K562 (cell line): ENCODE results near the gene PIK3R5. TPM values are rescaled to one million over a fixed set of nuclear protein-coding genes. Genes with fewer than 3 reads are reported as not detected.
A peak's percentile ranks its signal among the peaks of the same experiment; 100 is the strongest.

Experiments
- ATAC-seq: fragments of 200-7000 bp; cut with Tn5 transposase; 3 replicates; pipeline ENCODE4 v1.9.1; 2020; ENCODE audit warnings: moderate library complexity
- BruUV-seq: library from RNA; stranded (reverse); fragments of 400-500 nt; replicated peaks from 2 replicates; lab custom pipeline; 2021; lab: Mats Ljungman, UMichigan
- CTCF ChIA-PET: fragments of 300-600 bp; formaldehyde crosslinking; extraction: SDS; loops from one replicate; lab custom pipeline; 2021; ENCODE audit warnings: low intra/inter-chr PET ratio; lab: Yijun Ruan, JAX
- POLR2A ChIA-PET: fragments of 300-600, 350-650 bp; sonication (Branson Sonifier 250); formaldehyde crosslinking; extraction: SDS; loops from one replicate; lab custom pipeline; 2021; ENCODE audit warnings: antibody characterized with exemption, inconsistent platforms; lab: Yijun Ruan, JAX
- DNase-seq, 4 experiments: peaks; one replicate each; pipeline versions ENCODE4 v3.0.0 to v3.0.0-alpha.2; 2011 to 2018; ENCODE audit warnings: low spot score in 3 of 4, mixed read lengths in 3 of 4; ENCODE audit errors: extremely low read depth in 1 of 4
- FAIRE-seq: peaks from 2 replicates; lab custom pipeline; 2011; peaks lifted over from hg19 to GRCh38; lab: Jason Lieb, UNC
- H2AFZ ChIP-seq: 2 replicates; pipeline ENCODE4 v1.6.0; 2011; ENCODE audit warnings: low read depth, low read length, control low read depth, inconsistent platforms
- H3K27ac ChIP-seq: fragments of 200-600 bp; 3 replicates; pipeline ENCODE4 v1.8.0; 2011; ENCODE audit warnings: low read depth, mild to moderate bottlenecking, control low read depth, inconsistent platforms, low read length, moderate library complexity, mixed read lengths; ENCODE audit errors: extremely low read depth
- H3K27me3 ChIP-seq, 2 experiments: fragments of 300-600 bp in 1 of 2; 2 replicates in 1 of 2; 3 replicates in 1 of 2; pipeline versions ENCODE4 v1.6.0 to v1.8.0; 2011; ENCODE audit warnings: inconsistent platforms in 2 of 2, low read length in 2 of 2, mild to moderate bottlenecking in 1 of 2, mixed read lengths in 1 of 2, moderate library complexity in 1 of 2; ENCODE audit not compliant: control insufficient read depth in 2 of 2, insufficient read depth in 2 of 2
- H3K36me3 ChIP-seq: fragments of 300-600 bp; 3 replicates; pipeline ENCODE4 v1.8.0; 2011; ENCODE audit warnings: mild to moderate bottlenecking, low read length, inconsistent platforms; ENCODE audit not compliant: control insufficient read depth, insufficient read depth
- H3K4me1 ChIP-seq, 2 experiments: fragments of 200-600 bp in 1 of 2; replicated peaks in 1 of 2; 2 replicates in 1 of 2; 3 replicates in 1 of 2; pipeline versions ENCODE4 v1.5.1 to v1.8.0; 2011; ENCODE audit warnings: inconsistent platforms in 2 of 2, low read length in 2 of 2, mild to moderate bottlenecking in 1 of 2, mixed read lengths in 1 of 2, moderate library complexity in 1 of 2; ENCODE audit not compliant: control insufficient read depth in 2 of 2, insufficient read depth in 2 of 2
- H3K4me2 ChIP-seq: 2 replicates; pipeline ENCODE4 v1.6.1; 2011; ENCODE audit warnings: low read length, control low read depth, inconsistent platforms, mixed read lengths; ENCODE audit not compliant: insufficient read depth
- H3K4me3 ChIP-seq: fragments of 200-600 bp; sonication (generic), shearing (Covaris generic); 2 replicates; pipeline ENCODE4 v1.5.1; 2016; ENCODE audit warnings: control low read depth, inconsistent platforms
- H3K79me2 ChIP-seq: fragments of 200-600 bp; 3 replicates; pipeline ENCODE4 v1.8.0; 2011; ENCODE audit warnings: low read length, inconsistent platforms; ENCODE audit not compliant: control insufficient read depth, insufficient read depth
- H3K9ac ChIP-seq, 2 experiments: 2 replicates each; pipeline versions ENCODE4 v1.6.0 to v1.6.1; 2011; ENCODE audit warnings: low read depth in 2 of 2, low read length in 2 of 2, control low read depth in 1 of 2, inconsistent platforms in 1 of 2, mild to moderate bottlenecking in 1 of 2, mixed read lengths in 1 of 2; ENCODE audit not compliant: insufficient read depth in 1 of 2
- H3K9me1 ChIP-seq: one replicate; pipeline ENCODE4 v1.6.0; 2011; ENCODE audit warnings: inconsistent platforms, mild to moderate bottlenecking, low read length, moderate library complexity; ENCODE audit not compliant: control insufficient read depth, insufficient read depth
- H3K9me3 ChIP-seq: replicated peaks from 2 replicates; pipeline ENCODE4 v1.5.1; 2011; ENCODE audit warnings: low read depth, low read length, inconsistent platforms; ENCODE audit not compliant: control insufficient read depth, insufficient read depth
- H4K20me1 ChIP-seq: replicated peaks from 2 replicates; pipeline ENCODE4 v1.6.1; 2011; ENCODE audit warnings: low read length, inconsistent platforms, mixed read lengths; ENCODE audit not compliant: control insufficient read depth, insufficient read depth
- CTCF ChIP-seq, 3 experiments: IDR thresholded peaks in 2 of 3; conservative IDR thresholded peaks in 1 of 3; 2 replicates each; pipeline ENCODE4 v1.5.1; 2011 to 2012; ENCODE audit warnings: low read length in 3 of 3, mild to moderate bottlenecking in 3 of 3, control low read depth in 2 of 3, improper control_type of control experiment in 1 of 3, inconsistent platforms in 1 of 3, low read depth in 1 of 3, mixed read lengths in 1 of 3, moderate library complexity in 1 of 3; ENCODE audit not compliant: insufficient read depth in 2 of 3
- EHMT2 ChIP-seq: fragments of 450-650 bp; IDR thresholded peaks from 2 replicates; pipeline ENCODE4 v1.6.1; 2018; ENCODE audit warnings: antibody characterized with exemption
- EP300 ChIP-seq: IDR thresholded peaks from 2 replicates; pipeline ENCODE4 v1.6.1; 2012; ENCODE audit warnings: low read length, improper control_type of control experiment
- HNRNPH1 ChIP-seq: fragments of 200-400 bp; formaldehyde crosslinking; optimal IDR thresholded peaks from 2 replicates; pipeline ENCODE3; 2017; ENCODE audit warnings: low read depth, mild to moderate bottlenecking, low read length, moderate library complexity
- NFIC ChIP-seq: fragments of 450-650 bp; IDR thresholded peaks from 2 replicates; pipeline ENCODE4 v1.6.1; 2017; ENCODE audit warnings: mild to moderate bottlenecking, inconsistent platforms
- POLR2AphosphoS5 ChIP-seq: IDR thresholded peaks from 2 replicates; pipeline ENCODE4 v1.6.1; 2011; ENCODE audit warnings: mild to moderate bottlenecking, low read depth, low read length, moderate library complexity; ENCODE audit not compliant: control insufficient read depth, insufficient read depth
- RAD21 ChIP-seq, 2 experiments: fragments of 250-450 bp in 1 of 2; fragments of 450-650 bp in 1 of 2; sonication (Bioruptor Pico) in 1 of 2; formaldehyde crosslinking in 1 of 2; IDR thresholded peaks in 1 of 2; conservative IDR thresholded peaks in 1 of 2; 2 replicates each; pipeline versions ENCODE4 v1.4.0 to v1.8.0; 2020 to 2022; ENCODE audit warnings: mild to moderate bottlenecking in 2 of 2, moderate library complexity in 1 of 2
- RBM25 ChIP-seq: fragments of 200-400 bp; formaldehyde crosslinking; IDR thresholded peaks from 2 replicates; pipeline ENCODE4 v1.6.1; 2018; ENCODE audit warnings: low read length, low read depth, moderate library complexity; ENCODE audit not compliant: severe bottlenecking
- SMC3 ChIP-seq: conservative IDR thresholded peaks from 2 replicates; pipeline ENCODE4 v1.6.1; 2011; ENCODE audit warnings: low read depth, low read length, improper control_type of control experiment; ENCODE audit not compliant: insufficient read depth
- SPI1 ChIP-seq: IDR thresholded peaks from 2 replicates; pipeline ENCODE4 v1.6.1; 2011; ENCODE audit warnings: low read depth, low read length, control low read depth, borderline replicate concordance
- TEAD2 ChIP-seq: fragments of 450-650 bp; IDR thresholded peaks from 2 replicates; pipeline ENCODE4 v1.6.1; 2016; ENCODE audit warnings: missing genetic modification characterization, control low read depth, missing compliant biosample characterization
- WGBS: fragments of 100-300 bp; shearing (Covaris generic); methylation state at CpG from one replicate; pipeline ENCODE4 v1.1.6; 2016; ENCODE audit warnings: low coverage, mixed read lengths; ENCODE audit not compliant: insufficient coverage; ENCODE audit errors: missing lambda C conversion rate; 5-methylcytosine and 5-hydroxymethylcytosine counted together
- in situ Hi-C: fragments of 300-500 bp; cut with MboI; formaldehyde crosslinking; loops from 4 replicates; pipeline ENCODE4 v1.15.0; 2018; ENCODE audit warnings: inconsistent platforms, mixed read lengths
- intact Hi-C: fragments of 100-400 bp; cut with micrococcal nuclease; formaldehyde crosslinking; loops from 2 replicates; pipeline ENCODE4 v1.14.2; 2022
- polyA plus RNA-seq, 8 experiments: library from polyadenylated mRNA; depleted of rRNA in 4 of 8; stranded (reverse) in 5 of 8; unstranded in 3 of 8; fragments of >200 nt; fragmentation: Nextera tagmentation in 2 of 8; fragmentation: Illumina TruSeq in 1 of 8; extraction: Ambion mirVana in 2 of 8; extraction: Trizol in 1 of 8; gene quantifications; 2 replicates each; pipeline versions ENCODE4 v1.2.1 to v1.2.3, GENCODE V29; 2011 to 2014; ENCODE audit warnings: inconsistent platforms in 1 of 8, missing spikeins in 1 of 8
- total RNA-seq, 7 experiments: library from RNA; depleted of rRNA in 6 of 7; stranded (reverse); fragments of >200 nt in 6 of 7; fragmentation: Illumina TruSeq in 2 of 7; extraction: Trizol in 2 of 7; gene quantifications; 2 replicates each; pipeline versions ENCODE4 v1.2.1 to v1.2.3, GENCODE V29; 2011 to 2021; ENCODE audit warnings: low replicate concordance in 1 of 7
- TF ChIP-seq, protein P1 (sequence below): IDR thresholded peaks from 2 replicates; pipeline ENCODE4 v1.6.1; 2012; ENCODE audit warnings: low read depth, low read length, improper control_type of control experiment, borderline replicate concordance
- TF ChIP-seq, protein P2 (sequence below): IDR thresholded peaks from 2 replicates; pipeline ENCODE4 v1.6.1; 2011; ENCODE audit warnings: borderline replicate concordance, low read depth, mild to moderate bottlenecking, moderate library complexity, low read length; ENCODE audit not compliant: insufficient read depth, poor library complexity, severe bottlenecking

The PIK3R5 gene
- total and polyA plus RNA-seq, 9 of the 15 experiments (the other 6 are each of a cell fraction or from before 2014, with no cell fraction given): 0.01 to 0.38 TPM; not detected in 7

DNA sequence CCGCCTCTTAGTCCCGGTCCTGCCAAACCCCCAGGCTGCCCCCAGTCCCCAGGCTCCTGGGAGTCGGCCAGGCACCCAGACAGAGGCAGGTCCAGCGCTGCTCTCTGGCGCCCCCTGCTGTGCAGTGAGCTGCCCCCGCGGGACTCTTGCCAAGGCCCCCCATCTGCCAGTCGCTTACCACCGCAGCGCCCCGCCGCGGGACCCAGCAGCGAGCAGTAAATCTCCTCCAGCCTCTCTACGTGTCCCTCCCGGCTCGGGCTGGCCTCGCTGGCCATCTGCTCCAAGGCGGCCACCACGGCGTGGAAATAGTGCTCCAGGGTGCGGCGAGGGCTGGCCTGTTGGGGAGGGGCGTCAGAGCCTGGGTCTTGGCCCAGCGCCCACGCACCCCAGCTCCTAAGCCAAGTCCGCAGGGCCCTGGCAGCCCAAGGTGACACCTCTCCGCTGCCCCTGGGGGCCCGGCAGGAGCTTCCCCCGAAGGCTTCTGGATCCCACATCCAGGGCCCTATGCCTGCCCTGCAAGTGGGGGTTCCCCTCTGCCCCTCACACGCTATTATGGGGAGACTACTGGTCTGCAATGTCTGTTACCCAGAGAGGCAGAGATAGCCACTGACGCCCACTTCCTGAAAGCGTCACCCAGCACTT, 132.7 kb downstream of the PIK3R5 start:
- ATAC-seq: peak; percentile 91
- WGBS: 16% methylated on average over 13 of the region's 33 CpGs
- Histone ChIP-seq H3K4me2 (no peak overlapping the region), H3K9me3 (no peaks in the 10 kb centered on the region), H3K79me2 (no peaks in the 10 kb centered on the region), H3K9ac (no peak overlapping the region), H2AFZ (no peak overlapping the region), H3K4me1 (peaks cover 0 to 7% of the 10 kb centered on the region in 2 experiments; a peak in 2 of 5 replicates), H3K4me3 (no peak overlapping the region), H3K27ac (no peak overlapping the region), H3K36me3 (no peaks in the 10 kb centered on the region), H4K20me1 (no peaks in the 10 kb centered on the region), H3K9me1 (no peaks in the 10 kb centered on the region), H3K27me3 (peaks cover 0 to 28% of the 10 kb centered on the region in 2 experiments; a peak in 3 of 5 replicates)
- peak; percentile 49 to 75 (median 69) for DNase-seq
- in situ Hi-C loops: no loop called here
- FAIRE-seq: no peak
- TF ChIP-seq NFIC (peak; percentile 86), POLR2AphosphoS5 (no peak), EP300 (no peak), RAD21 (CRISPR knock-in tag; conservative IDR thresholded peaks at IDR 0.05 in 1 of 2, IDR thresholded peaks at IDR 0.05 in 1 of 2) (peak in 1 of 2 experiments; percentile 31; a peak in 2 of 4 replicates), EHMT2 (no peak), RBM25 (no peak), SPI1 (no peak), CTCF (IDR thresholded peaks at IDR 0.05 in 2 of 3, conservative IDR thresholded peaks at IDR 0.05 in 1 of 3; ENCODE audit: insufficient read depth in 2 of 3, low read depth in 1 of 3, low read length in 3 of 3) (peak; percentile 59 to 82 (median 64)), TEAD2 (no peak), HNRNPH1 (no peak), SMC3 (0 out of 2 replicates have a peak, but pooled peaks have one; percentile 17)
- TF ChIP-seq, protein P1, sequence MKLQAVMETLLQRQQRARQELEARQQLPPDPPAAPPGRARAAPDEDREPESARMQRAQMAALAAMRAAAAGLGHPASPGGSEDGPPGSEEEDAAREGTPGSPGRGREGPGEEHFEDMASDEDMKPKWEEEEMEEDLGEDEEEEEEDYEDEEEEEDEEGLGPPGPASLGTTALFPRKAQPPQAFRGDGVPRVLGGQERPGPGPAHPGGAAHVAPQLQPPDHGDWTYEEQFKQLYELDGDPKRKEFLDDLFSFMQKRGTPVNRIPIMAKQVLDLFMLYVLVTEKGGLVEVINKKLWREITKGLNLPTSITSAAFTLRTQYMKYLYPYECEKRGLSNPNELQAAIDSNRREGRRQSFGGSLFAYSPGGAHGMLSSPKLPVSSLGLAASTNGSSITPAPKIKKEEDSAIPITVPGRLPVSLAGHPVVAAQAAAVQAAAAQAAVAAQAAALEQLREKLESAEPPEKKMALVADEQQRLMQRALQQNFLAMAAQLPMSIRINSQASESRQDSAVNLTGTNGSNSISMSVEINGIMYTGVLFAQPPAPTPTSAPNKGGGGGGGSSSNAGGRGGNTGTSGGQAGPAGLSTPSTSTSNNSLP: no peak
- TF ChIP-seq, protein P2, sequence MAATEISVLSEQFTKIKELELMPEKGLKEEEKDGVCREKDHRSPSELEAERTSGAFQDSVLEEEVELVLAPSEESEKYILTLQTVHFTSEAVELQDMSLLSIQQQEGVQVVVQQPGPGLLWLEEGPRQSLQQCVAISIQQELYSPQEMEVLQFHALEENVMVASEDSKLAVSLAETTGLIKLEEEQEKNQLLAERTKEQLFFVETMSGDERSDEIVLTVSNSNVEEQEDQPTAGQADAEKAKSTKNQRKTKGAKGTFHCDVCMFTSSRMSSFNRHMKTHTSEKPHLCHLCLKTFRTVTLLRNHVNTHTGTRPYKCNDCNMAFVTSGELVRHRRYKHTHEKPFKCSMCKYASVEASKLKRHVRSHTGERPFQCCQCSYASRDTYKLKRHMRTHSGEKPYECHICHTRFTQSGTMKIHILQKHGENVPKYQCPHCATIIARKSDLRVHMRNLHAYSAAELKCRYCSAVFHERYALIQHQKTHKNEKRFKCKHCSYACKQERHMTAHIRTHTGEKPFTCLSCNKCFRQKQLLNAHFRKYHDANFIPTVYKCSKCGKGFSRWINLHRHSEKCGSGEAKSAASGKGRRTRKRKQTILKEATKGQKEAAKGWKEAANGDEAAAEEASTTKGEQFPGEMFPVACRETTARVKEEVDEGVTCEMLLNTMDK: peak; percentile 34
- intact Hi-C loops: no loop called here
- ChIA-PET CTCF (no interaction called here), POLR2A (interaction anchor here (0.5 to 0.6 kb wide), 2 partner anchors 29 to 75 kb away, joined by 3 read pairs; no protein-coding TSS in a partner anchor)
- BruUV-seq: no TSS peak
